NT2/D1 (cell line): Measurements from ENCODE around the gene TMEM215.

Source experiments
- DNase-seq: peaks from one replicate; pipeline ENCODE4 v3.0.0-alpha.2; 2011; ENCODE audit warnings: low read depth, low spot score
- H3K27me3 ChIP-seq: 2 replicates; pipeline ENCODE4 v1.6.0; 2011; ENCODE audit warnings: mild to moderate bottlenecking; ENCODE audit not compliant: insufficient read length, insufficient read depth
- H3K36me3 ChIP-seq: 2 replicates; pipeline ENCODE4 v1.6.1; 2011; ENCODE audit warnings: mild to moderate bottlenecking, low read length, mixed read lengths; ENCODE audit not compliant: insufficient read depth, insufficient read length
- H3K4me1 ChIP-seq: 2 replicates; pipeline ENCODE4 v1.5.1; 2011; ENCODE audit not compliant: insufficient read depth, insufficient read length
- H3K4me3 ChIP-seq: 2 replicates; pipeline ENCODE4 v1.5.1; 2011; ENCODE audit warnings: low read depth; ENCODE audit not compliant: insufficient read length
- H3K9ac ChIP-seq: 2 replicates; pipeline ENCODE4 v1.6.0; 2011; ENCODE audit warnings: low read depth; ENCODE audit not compliant: insufficient read length
- H3K9me3 ChIP-seq: 2 replicates; pipeline ENCODE4 v1.5.1; 2011; ENCODE audit warnings: mild to moderate bottlenecking, low read length; ENCODE audit not compliant: insufficient read depth
- SUZ12 ChIP-seq: IDR thresholded peaks from 2 replicates; pipeline ENCODE4 v1.6.1; 2011; ENCODE audit not compliant: insufficient read length, insufficient read depth; ENCODE audit errors: extremely low read depth
- YY1 ChIP-seq: IDR thresholded peaks from 2 replicates; pipeline ENCODE4 v1.6.1; 2011; ENCODE audit not compliant: insufficient read length, insufficient read depth
- ZNF274 ChIP-seq: IDR thresholded peaks from 2 replicates; pipeline ENCODE4 v1.6.1; 2011; ENCODE audit warnings: mild to moderate bottlenecking, low read depth, low read length

The TMEM215 gene

GRCh38 chr9:32807217-32807616 is 23.9 kb downstream of the TMEM215 start:
- Histone ChIP-seq H3K36me3 (no peaks in the 10 kb centered on the region), H3K27me3 (no peaks in the 10 kb centered on the region), H3K9me3 (peaks cover 11% of the 10 kb centered on the region; the same call in 1 of the 2 replicates), H3K4me3 (no peak overlapping the region), H3K4me1 (no peaks in the 10 kb centered on the region), H3K9ac (no peak overlapping the region)
- TF ChIP-seq SUZ12 = no peak
- no peak for TF ChIP-seq ZNF274
- TF ChIP-seq YY1 = no peak
- DNase-seq = no peak

GRCh38 chr9:32811246-32811645 is 27.9 kb downstream of the TMEM215 start:
- no peak for DNase-seq
- no peak for TF ChIP-seq ZNF274
- no peak for TF ChIP-seq YY1
- TF ChIP-seq SUZ12 = no peak
- no peak overlapping the region for H3K4me3 ChIP-seq

DNA sequence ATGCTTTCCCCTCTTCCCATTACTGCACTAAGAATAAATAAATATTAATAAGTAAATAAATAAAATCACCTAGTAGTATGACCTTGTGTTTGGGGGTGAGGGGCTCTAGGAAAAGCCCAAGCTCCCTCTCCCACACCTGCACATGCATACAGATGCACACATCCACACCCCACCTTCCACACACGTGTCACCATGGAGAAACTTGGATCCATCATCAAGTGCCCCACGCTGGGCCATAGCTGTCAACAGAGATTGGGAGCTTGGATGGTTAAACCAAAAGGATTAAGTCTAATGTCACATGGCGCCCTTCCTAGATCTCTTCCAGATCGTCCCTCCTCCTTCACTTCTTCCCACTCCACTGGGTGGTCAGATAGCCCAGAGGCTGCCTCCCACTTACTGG is 37.0 kb downstream of the TMEM215 start:
- TF ChIP-seq YY1 (no peak), SUZ12 (no peak), ZNF274 (no peak)
- H3K4me3 ChIP-seq = no peak overlapping the region
- no peaks in the 10 kb centered on the region for H3K27me3 ChIP-seq
- H3K9me3 ChIP-seq = no peaks in the 10 kb centered on the region
- H3K36me3 ChIP-seq = no peaks in the 10 kb centered on the region
- no peaks in the 10 kb centered on the region for H3K4me1 ChIP-seq
- H3K9ac ChIP-seq = no peak overlapping the region
- DNase-seq = no peak

More at GRCh38 chr9:32811246-32811645, 27.9 kb downstream of the TMEM215 start:
- H3K4me1 ChIP-seq = no peaks in the 10 kb centered on the region
- H3K9ac ChIP-seq = no peak overlapping the region
- peaks cover 11% of the 10 kb centered on the region; the same call in 1 of the 2 replicates for H3K9me3 ChIP-seq
- H3K36me3 ChIP-seq = no peaks in the 10 kb centered on the region
- no peaks in the 10 kb centered on the region for H3K27me3 ChIP-seq

DNA sequence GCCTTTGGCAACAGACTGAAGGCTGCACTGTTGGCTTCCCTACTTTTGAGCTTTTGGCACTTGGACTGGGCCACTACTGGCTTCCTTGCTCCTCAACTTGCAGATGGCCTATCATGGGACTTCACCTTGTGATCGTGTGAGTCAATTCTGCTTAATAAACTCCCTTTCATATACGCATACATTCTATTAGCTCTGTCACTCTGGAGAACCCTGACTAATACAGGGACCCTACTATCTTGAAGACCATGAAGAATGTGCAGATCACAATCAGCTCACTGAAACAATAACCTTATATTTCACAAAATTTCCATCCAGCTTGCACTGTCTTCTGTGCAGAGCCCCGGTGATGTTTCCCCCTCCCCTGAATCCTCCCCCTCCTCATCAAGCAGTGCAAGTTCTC is 39.8 kb downstream of the TMEM215 start:
- Histone ChIP-seq H3K27me3 (no peaks in the 10 kb centered on the region), H3K9ac (no peak overlapping the region), H3K9me3 (no peaks in the 10 kb centered on the region), H3K36me3 (no peaks in the 10 kb centered on the region), H3K4me1 (no peaks in the 10 kb centered on the region), H3K4me3 (no peak overlapping the region)
- no peak for DNase-seq
- TF ChIP-seq SUZ12 = no peak
- no peak for TF ChIP-seq ZNF274
- TF ChIP-seq YY1 = no peak

DNA sequence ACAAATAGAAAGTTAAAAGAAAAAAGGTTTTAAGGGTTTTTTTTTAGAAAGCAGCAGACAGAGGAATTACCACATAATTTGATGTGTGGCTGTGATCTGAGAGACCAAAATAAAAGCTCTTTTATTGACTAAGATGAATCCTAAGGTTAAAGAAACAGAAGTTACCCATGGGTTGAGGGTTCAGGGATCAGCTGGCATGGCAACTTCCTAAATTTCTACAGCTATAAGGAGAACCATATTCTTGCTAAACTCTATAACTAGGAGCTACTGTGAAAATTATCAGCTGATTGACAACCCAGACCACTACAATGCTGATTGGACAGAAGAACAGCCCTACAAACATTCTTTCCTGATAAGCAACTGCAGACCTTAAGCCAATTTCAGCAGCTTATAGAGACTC is 40.2 kb downstream of the TMEM215 start:
- Histone ChIP-seq H3K9ac (no peak overlapping the region), H3K4me3 (no peak overlapping the region), H3K9me3 (no peaks in the 10 kb centered on the region), H3K36me3 (no peaks in the 10 kb centered on the region), H3K4me1 (no peaks in the 10 kb centered on the region), H3K27me3 (no peaks in the 10 kb centered on the region)
- no peak for DNase-seq
- TF ChIP-seq SUZ12 (no peak), YY1 (no peak), ZNF274 (no peak)

DNA sequence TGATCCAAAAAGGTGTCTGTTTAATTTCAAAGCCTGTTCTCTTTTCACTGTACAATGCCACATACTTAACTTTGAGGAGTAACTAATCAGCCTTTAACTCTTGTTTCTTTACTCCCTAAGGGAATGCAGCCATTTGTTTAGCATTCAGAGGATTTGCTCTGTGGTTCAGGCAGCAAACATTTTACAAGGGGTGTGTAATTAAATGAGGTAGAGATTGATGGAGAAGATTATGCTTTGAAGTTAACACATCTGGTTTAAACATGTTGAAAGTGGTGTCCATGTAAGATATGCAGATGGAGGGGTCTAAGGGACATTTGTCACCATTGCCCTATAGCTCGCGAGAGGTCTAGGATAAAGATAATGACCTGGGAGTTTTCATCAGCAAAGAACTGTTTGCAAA is 41.9 kb downstream of the TMEM215 start:
- Histone ChIP-seq H3K4me3 (no peak overlapping the region), H3K9me3 (no peaks in the 10 kb centered on the region), H3K4me1 (no peaks in the 10 kb centered on the region), H3K9ac (no peak overlapping the region), H3K27me3 (no peaks in the 10 kb centered on the region), H3K36me3 (no peaks in the 10 kb centered on the region)
- no peak for DNase-seq
- TF ChIP-seq YY1 = no peak

- Histone ChIP-seq H3K9me3 (no peaks in the 10 kb centered on the region), H3K36me3 (no peaks in the 10 kb centered on the region), H3K4me3 (no peak overlapping the region), H3K4me1 (no peaks in the 10 kb centered on the region), H3K27me3 (no peaks in the 10 kb centered on the region), H3K9ac (no peak overlapping the region)
- no peak for DNase-seq
- no peak for TF ChIP-seq SUZ12
- TF ChIP-seq ZNF274 = no peak
- no peak for TF ChIP-seq YY1
These were observed 45.5 kb downstream of the TMEM215 start for GRCh38 chr9:32828861-32829260.

- Histone ChIP-seq H3K27me3 (no peaks in the 10 kb centered on the region), H3K9me3 (no peaks in the 10 kb centered on the region), H3K4me3 (no peak overlapping the region), H3K36me3 (no peaks in the 10 kb centered on the region), H3K9ac (no peak overlapping the region), H3K4me1 (no peaks in the 10 kb centered on the region)
- no peak for DNase-seq
- TF ChIP-seq ZNF274 (no peak), YY1 (no peak), SUZ12 (no peak)
These were observed 49.0 kb downstream of the TMEM215 start for GRCh38 chr9:32832346-32832745.
